GM12878 (cell line): ENCODE measurements around the gene AGTPBP1. TPM values are rescaled to one million over a fixed set of nuclear protein-coding genes. Genes with fewer than 3 reads are reported as not detected.
A peak's percentile ranks its signal among the peaks of the same experiment; 100 is the strongest.

Experiments used
- ATAC-seq: fragments of 200-7000 bp; cut with Tn5 transposase; 3 replicates; pipeline ENCODE4 v1.9.1; 2020; ENCODE audit warnings: mild to moderate bottlenecking, moderate library complexity
- BruUV-seq: library from RNA; stranded (reverse); fragments of 400-500 nt; replicated peaks from 2 replicates; lab custom pipeline; 2021; lab: Mats Ljungman, UMichigan
- CTCF ChIA-PET: fragments of 300-600 bp; sonication (Branson Sonifier 250); formaldehyde crosslinking; extraction: SDS; loops from one replicate; lab custom pipeline; 2021; ENCODE audit warnings: inconsistent platforms; lab: Yijun Ruan, JAX
- POLR2A ChIA-PET: fragments of 350-600 bp; formaldehyde crosslinking; extraction: SDS; loops from one replicate; lab custom pipeline; 2021; ENCODE audit warnings: inconsistent platforms; lab: Charles Lee
- RAD21 ChIA-PET: fragments of 300-600 bp; sonication (Branson Sonifier 250); formaldehyde crosslinking; loops from one replicate; lab custom pipeline; 2023; ENCODE audit warnings: antibody characterized with exemption; ENCODE audit not compliant: unreplicated experiment; lab: Charles Lee
- SMC1A ChIA-PET: fragments of 300-600 bp; sonication (Branson Sonifier 250); formaldehyde crosslinking; loops from one replicate; lab custom pipeline; 2023; ENCODE audit not compliant: unreplicated experiment, uncharacterized antibody; lab: Charles Lee
- DNase-seq: peaks from one replicate; pipeline ENCODE4 v3.0.0-alpha.2; 2011; ENCODE audit warnings: low read depth, low spot score
- FAIRE-seq: peaks from 3 replicates; lab custom pipeline; 2011; peaks lifted over from hg19 to GRCh38; lab: Jason Lieb, UNC
- H2AFZ ChIP-seq: 2 replicates; pipeline ENCODE4 v1.6.0; 2011; ENCODE audit warnings: low read depth, low read length, control low read depth; ENCODE audit not compliant: control insufficient read depth
- H3K27ac ChIP-seq: 2 replicates; pipeline ENCODE4 v1.5.1; 2011; ENCODE audit warnings: control low read depth; ENCODE audit not compliant: control insufficient read depth, insufficient read depth
- H3K27me3 ChIP-seq, 2 experiments: replicated peaks in 1 of 2; 2 replicates each; pipeline versions ENCODE4 v1.6.0 to v1.6.1; 2011; ENCODE audit warnings: low read length in 1 of 2; ENCODE audit not compliant: control insufficient read depth in 2 of 2, insufficient read depth in 2 of 2
- H3K36me3 ChIP-seq, 2 experiments: 2 replicates each; pipeline ENCODE4 v1.5.1; 2011; ENCODE audit warnings: low read length in 1 of 2; ENCODE audit not compliant: control insufficient read depth in 2 of 2, insufficient read depth in 2 of 2
- H3K4me1 ChIP-seq: 2 replicates; pipeline ENCODE4 v1.6.1; 2011; ENCODE audit warnings: mild to moderate bottlenecking, low read length, moderate library complexity, mixed read lengths; ENCODE audit not compliant: control insufficient read depth, insufficient read depth
- H3K4me2 ChIP-seq: 2 replicates; pipeline ENCODE4 v1.6.0; 2011; ENCODE audit warnings: control low read depth; ENCODE audit not compliant: control insufficient read depth, insufficient read depth
- H3K4me3 ChIP-seq: fragments of 200-600 bp; sonication (generic); 2 replicates; pipeline ENCODE4 v1.5.1; 2016
- H3K79me2 ChIP-seq: 2 replicates; pipeline ENCODE4 v1.6.0; 2011; ENCODE audit warnings: low read length; ENCODE audit not compliant: control insufficient read depth, insufficient read depth
- H3K9ac ChIP-seq: 2 replicates; pipeline ENCODE4 v1.8.0; 2011; ENCODE audit warnings: low read length, control low read depth, mixed read lengths; ENCODE audit not compliant: control insufficient read depth, insufficient read depth
- H3K9me3 ChIP-seq: replicated peaks from 3 replicates; pipeline ENCODE4 v1.5.1; 2011; ENCODE audit warnings: mild to moderate bottlenecking, low read length; ENCODE audit not compliant: control insufficient read depth, insufficient read depth
- H4K20me1 ChIP-seq: 2 replicates; pipeline ENCODE4 v1.6.0; 2011; ENCODE audit not compliant: control insufficient read depth, insufficient read depth
- BACH1 ChIP-seq: fragments of 450-650 bp; IDR thresholded peaks from 2 replicates; pipeline ENCODE4 v1.6.1; 2017; ENCODE audit warnings: mild to moderate bottlenecking, borderline replicate concordance
- CEBPB ChIP-seq, 2 experiments: fragments of 150-350 bp in 1 of 2; IDR thresholded peaks; 2 replicates each; pipeline ENCODE4 v1.6.1; 2012 to 2014; ENCODE audit warnings: low read depth in 2 of 2, low read length in 2 of 2, borderline replicate concordance in 1 of 2, inconsistent platforms in 1 of 2
- CREM ChIP-seq: IDR thresholded peaks from 2 replicates; pipeline ENCODE4 v1.6.1; 2014; ENCODE audit warnings: antibody characterized with exemption, low read depth
- ETV6 ChIP-seq, 2 experiments: fragments of 450-650 bp in 1 of 2; IDR thresholded peaks in 1 of 2; conservative IDR thresholded peaks in 1 of 2; 2 replicates each; pipeline ENCODE4 v1.6.1; 2014; ENCODE audit warnings: antibody characterized with exemption in 1 of 2, borderline replicate concordance in 1 of 2, low read depth in 1 of 2, mild to moderate bottlenecking in 1 of 2, moderate library complexity in 1 of 2
- GABPA ChIP-seq: IDR thresholded peaks from 2 replicates; pipeline ENCODE4 v1.6.1; 2014; ENCODE audit warnings: antibody characterized with exemption, low read depth, mild to moderate bottlenecking, inconsistent platforms
- GATAD2B ChIP-seq: fragments of 450-650 bp; conservative IDR thresholded peaks from 2 replicates; pipeline ENCODE4 v1.6.1; 2017; ENCODE audit warnings: low read depth, mild to moderate bottlenecking, moderate library complexity
- IRF3 ChIP-seq: fragments of 450-650 bp; IDR thresholded peaks from 2 replicates; pipeline ENCODE4 v1.6.1; 2014; ENCODE audit warnings: mild to moderate bottlenecking
- KDM1A ChIP-seq: fragments of 200-600 bp; sonication (generic); IDR thresholded peaks from 2 replicates; pipeline ENCODE4 v1.6.1; 2016; ENCODE audit warnings: borderline replicate concordance
- MEF2A ChIP-seq: IDR thresholded peaks from 2 replicates; pipeline ENCODE4 v1.6.1; 2011; ENCODE audit warnings: low read depth, mild to moderate bottlenecking, low read length, moderate library complexity; ENCODE audit not compliant: insufficient read depth
- MYC ChIP-seq: IDR thresholded peaks from 2 replicates; pipeline ENCODE4 v1.6.1; 2011; ENCODE audit warnings: mild to moderate bottlenecking, low read length, moderate library complexity, inconsistent platforms; ENCODE audit not compliant: insufficient read depth, insufficient replicate concordance, insufficient read length, severe bottlenecking
- NFYA ChIP-seq: IDR thresholded peaks from 2 replicates; pipeline ENCODE4 v1.6.1; 2011; ENCODE audit warnings: low read depth, mild to moderate bottlenecking, low read length, improper control_type of control experiment, borderline replicate concordance
- NR2C2 ChIP-seq: IDR thresholded peaks from 2 replicates; pipeline ENCODE4 v1.6.1; 2011; ENCODE audit warnings: borderline replicate concordance, low read depth; ENCODE audit not compliant: control insufficient read depth, insufficient read length
- RCOR1 ChIP-seq: conservative IDR thresholded peaks from 2 replicates; pipeline ENCODE4 v1.6.1; 2012; ENCODE audit warnings: low read depth, low read length, improper control_type of control experiment
- SMAD1 ChIP-seq: fragments of 450-650 bp; IDR thresholded peaks from 2 replicates; pipeline ENCODE4 v1.6.1; 2018; ENCODE audit warnings: mild to moderate bottlenecking, low read depth; ENCODE audit not compliant: partially characterized antibody
- WGBS: methylation state at CpG from one replicate; pipeline ENCODE4 v1.1.6; 2016; ENCODE audit warnings: low lambda C conversion rate; ENCODE audit not compliant: insufficient replicate concordance, insufficient coverage; ENCODE audit errors: missing lambda C conversion rate; 5-methylcytosine and 5-hydroxymethylcytosine counted together
- in situ Hi-C: fragments of 300-500 bp; cut with MboI; formaldehyde crosslinking; loops from 9 replicates; pipeline ENCODE4 v1.14.3; 2018; ENCODE audit warnings: mixed read lengths
- intact Hi-C: fragments of 100-400 bp; cut with micrococcal nuclease; formaldehyde crosslinking; loops from one replicate; pipeline ENCODE4 v1.14.2; 2022; ENCODE audit not compliant: unreplicated experiment
- polyA plus RNA-seq, 11 experiments: library from polyadenylated mRNA; depleted of rRNA in 4 of 11; unstranded in 6 of 11; stranded (reverse) in 5 of 11; fragments of >200 nt; fragmentation: Nextera tagmentation in 4 of 11; fragmentation: Illumina TruSeq in 1 of 11; extraction: Ambion mirVana in 4 of 11; extraction: Trizol in 1 of 11; gene quantifications; 1 replicate in 1 of 11; 2 replicates in 10 of 11; pipeline versions ENCODE4 v1.2.1 to v1.2.3, GENCODE V29; 2011 to 2016; ENCODE audit warnings: inconsistent platforms in 2 of 11, missing spikeins in 2 of 11, low read depth in 1 of 11
- total RNA-seq, 4 experiments: library from RNA; depleted of rRNA in 3 of 4; stranded (reverse); fragments of >200 nt in 3 of 4; fragmentation: Illumina TruSeq in 1 of 4; extraction: Trizol in 1 of 4; gene quantifications; 2 replicates each; pipeline versions ENCODE4 v1.2.1 to v1.2.3, GENCODE V29; 2013 to 2021

Gene AGTPBP1
- total and polyA plus RNA-seq, 10 of the 15 experiments (the other 5 are each of a cell fraction or from before 2014, with no cell fraction given), result 6.1 to 35.2 (median 20.0) TPM

GRCh38 chr9:85666086-85666485, 75.7 kb downstream of the AGTPBP1 start:
- Histone ChIP-seq H3K36me3 (no peaks in the 10 kb centered on the region; a peak in 2 of 4 replicates), H2AFZ (no peak overlapping the region), H3K9ac (no peak overlapping the region), H4K20me1 (no peaks in the 10 kb centered on the region), H3K4me1 (no peaks in the 10 kb centered on the region), H3K27me3 (no peaks in the 10 kb centered on the region), H3K79me2 (no peaks in the 10 kb centered on the region), H3K4me2 (no peak overlapping the region), H3K27ac (no peak overlapping the region), H3K9me3 (no peaks in the 10 kb centered on the region), H3K4me3 (no peak overlapping the region)
- ChIA-PET SMC1A (no interaction called here), POLR2A (no interaction called here), CTCF (interaction anchor here (2.1 kb wide), 1 partner anchor 20 kb away, joined by 4 read pairs; no protein-coding TSS in a partner anchor), RAD21 (no interaction called here)
- FAIRE-seq (peak; percentile 23), DNase-seq (no peak), ATAC-seq (no peak)
- intact Hi-C loops, result no loop called here
- TF ChIP-seq IRF3, result no peak
- no peak for TF ChIP-seq NFYA
- no peak for TF ChIP-seq RCOR1
- TF ChIP-seq MYC, result no peak
- no peak for TF ChIP-seq SMAD1
- no peak for TF ChIP-seq GABPA
- no peak for TF ChIP-seq KDM1A
- no peak for TF ChIP-seq MEF2A
- no peak for TF ChIP-seq ETV6 (conservative IDR thresholded peaks at IDR 0.05 in 1 of 2, IDR thresholded peaks at IDR 0.05 in 1 of 2; ENCODE audit: borderline replicate concordance in 1 of 2, low read depth in 1 of 2)
- TF ChIP-seq BACH1, result no peak
- TF ChIP-seq CEBPB (IDR thresholded peaks at IDR 0.05; ENCODE audit: borderline replicate concordance in 1 of 2, low read depth in 2 of 2, low read length in 2 of 2), result no peak
- TF ChIP-seq GATAD2B, result no peak
- no peak for TF ChIP-seq NR2C2
- no peak for TF ChIP-seq CREM
- in situ Hi-C loops, result no loop called here
- no TSS peak for BruUV-seq
- WGBS, result 97% methylated on average over 2 of the region's 2 CpGs
